Measurements from ENCODE around the gene NEK2. TPM values are rescaled to one million over a fixed set of nuclear protein-coding genes. Genes with fewer than 3 reads are reported as not detected.

NEK2 gene
- total RNA-seq, 3 donors from 2014 or later, result 1.8 TPM; not detected in 2

GRCh38 chr1:211613108-211613947 is 62.1 kb downstream of the NEK2 start:
- peak in 1 of 2 donors; percentile 34 for DNase-seq (ENCODE audit: low spot score in 2 of 2)
- H3K4me1 ChIP-seq, result peaks cover 0 to 8% of the 10 kb centered on the region in 2 donors
- H3K27ac ChIP-seq, result peak overlapping the region in 1 of 2 donors; percentile 38
- no peaks in the 10 kb centered on the region for H3K36me3 ChIP-seq
- intact Hi-C loops (cut with DNase I; ENCODE audit: low total_unique reads), result no loop called here
- no peak overlapping the region for H3K4me3 ChIP-seq
- TF ChIP-seq POLR2A (IDR thresholded peaks at IDR 0.05) (no peak), POLR2AphosphoS5 (IDR thresholded peaks at IDR 0.05) (peak in 1 of 3 donors; percentile 26)
- H3K27me3 ChIP-seq, result no peaks in the 10 kb centered on the region
- no peaks in the 10 kb centered on the region for H3K9me3 ChIP-seq

GRCh38 chr1:211612786-211613107 is 62.7 kb downstream of the NEK2 start:
- Histone ChIP-seq H3K4me1 (peaks cover 0 to 8% of the 10 kb centered on the region in 2 donors), H3K27me3 (no peaks in the 10 kb centered on the region), H3K36me3 (no peaks in the 10 kb centered on the region), H3K27ac (peak overlapping the region in 1 of 2 donors; percentile 38), H3K4me3 (no peak overlapping the region), H3K9me3 (no peaks in the 10 kb centered on the region)
- DNase-seq (ENCODE audit: low spot score in 2 of 2), result no peak
- TF ChIP-seq POLR2A (IDR thresholded peaks at IDR 0.05), result no peak
- TF ChIP-seq CTCF (IDR thresholded peaks at IDR 0.05), result no peak
- TF ChIP-seq POLR2AphosphoS5 (IDR thresholded peaks at IDR 0.05), result no peak
- intact Hi-C loops (cut with DNase I; ENCODE audit: low total_unique reads), result no loop called here

Other genes starting within 250 kb of the NEK2 start
- under 1 TPM in 2 of 3 donors, not detected in 1; 0.15 to 0.32 TPM for gene RD3, start 183.5 kb downstream of the NEK2 start, total RNA-seq
- 10 to 100 TPM; 16.1 to 21.2 (median 16.3) TPM for gene SLC30A1, start 96.5 kb downstream of the NEK2 start, total RNA-seq
- 10 to 100 TPM; 39.0 to 61.1 (median 43.5) TPM for gene LPGAT1, start 155.1 kb upstream of the NEK2 start, total RNA-seq

Measured in breast epithelium (tissue), 4 donors.